ENCODE data around the gene SLF1. TPM values are rescaled to one million over a fixed set of nuclear protein-coding genes. Genes with fewer than 3 reads are reported as not detected.

The SLF1 gene
- total RNA-seq, 4 donors from 2014 or later = 3.2 to 13.5 (median 10.9) TPM

GRCh38 chr5:94595281-94595840, 23.1 kb upstream of the SLF1 start:
- H3K4me1 ChIP-seq = no peaks in the 10 kb centered on the region
- DNase-seq = no peak
- no peaks in the 10 kb centered on the region for H3K9me3 ChIP-seq
- no peaks in the 10 kb centered on the region for H3K27me3 ChIP-seq
- 80 to 96% methylated on average over 5 to 7 of the region's 7 CpGs for WGBS, 2 donors (ENCODE audit: low coverage in 1 of 2)
- H3K4me3 ChIP-seq = no peak overlapping the region
- H3K27ac ChIP-seq = no peak overlapping the region
- intact Hi-C loops (cut with DNase I; ENCODE audit: low total_unique reads) (no loop called here), in situ Hi-C loops (cut with MboI; ENCODE audit: low pct_ligation_motif_present in 1 of 4, low pct_unique_long_range_greater_than_20kb in 1 of 4, low sequenced_read_pairs in 3 of 4) (no loop called here)
- TF ChIP-seq, protein P1, sequence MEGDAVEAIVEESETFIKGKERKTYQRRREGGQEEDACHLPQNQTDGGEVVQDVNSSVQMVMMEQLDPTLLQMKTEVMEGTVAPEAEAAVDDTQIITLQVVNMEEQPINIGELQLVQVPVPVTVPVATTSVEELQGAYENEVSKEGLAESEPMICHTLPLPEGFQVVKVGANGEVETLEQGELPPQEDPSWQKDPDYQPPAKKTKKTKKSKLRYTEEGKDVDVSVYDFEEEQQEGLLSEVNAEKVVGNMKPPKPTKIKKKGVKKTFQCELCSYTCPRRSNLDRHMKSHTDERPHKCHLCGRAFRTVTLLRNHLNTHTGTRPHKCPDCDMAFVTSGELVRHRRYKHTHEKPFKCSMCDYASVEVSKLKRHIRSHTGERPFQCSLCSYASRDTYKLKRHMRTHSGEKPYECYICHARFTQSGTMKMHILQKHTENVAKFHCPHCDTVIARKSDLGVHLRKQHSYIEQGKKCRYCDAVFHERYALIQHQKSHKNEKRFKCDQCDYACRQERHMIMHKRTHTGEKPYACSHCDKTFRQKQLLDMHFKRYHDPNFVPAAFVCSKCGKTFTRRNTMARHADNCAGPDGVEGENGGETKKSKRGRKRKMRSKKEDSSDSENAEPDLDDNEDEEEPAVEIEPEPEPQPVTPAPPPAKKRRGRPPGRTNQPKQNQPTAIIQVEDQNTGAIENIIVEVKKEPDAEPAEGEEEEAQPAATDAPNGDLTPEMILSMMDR (IDR thresholded peaks at IDR 0.05) = no peak
- TF ChIP-seq POLR2AphosphoS5 (IDR thresholded peaks at IDR 0.05) = no peak
- no peaks in the 10 kb centered on the region for H3K36me3 ChIP-seq

GRCh38 chr5:94613583-94613982, 4.9 kb upstream of the SLF1 start:
- H3K9me3 ChIP-seq = no peaks in the 10 kb centered on the region
- no peak overlapping the region for H3K4me3 ChIP-seq
- H3K27me3 ChIP-seq = no peaks in the 10 kb centered on the region
- intact Hi-C loops (cut with DNase I; ENCODE audit: low total_unique reads) = no loop called here
- peaks cover 0 to 9% (median 6%) of the 10 kb centered on the region in 4 donors for H3K4me1 ChIP-seq
- DNase-seq = no peak
- TF ChIP-seq POLR2AphosphoS5 (IDR thresholded peaks at IDR 0.05) (no peak), EP300 (IDR thresholded peaks at IDR 0.05; ENCODE audit: low read depth) (no peak), POLR2A (IDR thresholded peaks at IDR 0.05) (no peak)
- TF ChIP-seq, protein P1 (IDR thresholded peaks at IDR 0.05) = peak in 1 of 5 experiments; percentile 16
- WGBS, 2 donors (ENCODE audit: low coverage in 1 of 2) = 72 to 73% methylated on average over 2 of the region's 2 CpGs
- in situ Hi-C loops (cut with MboI; ENCODE audit: low pct_ligation_motif_present in 1 of 4, low pct_unique_long_range_greater_than_20kb in 1 of 4, low sequenced_read_pairs in 3 of 4) = no loop called here
- H3K27ac ChIP-seq = no peak overlapping the region
- H3K36me3 ChIP-seq = no peaks in the 10 kb centered on the region

- TF ChIP-seq POLR2AphosphoS5 (IDR thresholded peaks at IDR 0.05) (no peak), POLR2A (IDR thresholded peaks at IDR 0.05) (no peak), EP300 (IDR thresholded peaks at IDR 0.05; ENCODE audit: low read depth) (no peak)
- TF ChIP-seq, protein P1 (IDR thresholded peaks at IDR 0.05) = no peak
- 84% methylated on average over 2 of the region's 2 CpGs for WGBS, 2 donors (ENCODE audit: low coverage in 1 of 2)
- H3K27me3 ChIP-seq = no peaks in the 10 kb centered on the region
- no peak overlapping the region for H3K27ac ChIP-seq
- H3K4me1 ChIP-seq = peaks cover 0 to 12% (median 8%) of the 10 kb centered on the region in 4 donors
- intact Hi-C loops (cut with DNase I; ENCODE audit: low total_unique reads) (no loop called here), in situ Hi-C loops (cut with MboI; ENCODE audit: low pct_ligation_motif_present in 1 of 4, low pct_unique_long_range_greater_than_20kb in 1 of 4, low sequenced_read_pairs in 3 of 4) (no loop called here)
- no peak overlapping the region for H3K4me3 ChIP-seq
- no peaks in the 10 kb centered on the region for H3K9me3 ChIP-seq
- no peaks in the 10 kb centered on the region for H3K36me3 ChIP-seq
- DNase-seq = no peak
Observed at GRCh38 chr5:94614156-94614805, 4.2 kb upstream of the SLF1 start.

GRCh38 chr5:94615862-94616261, 2.6 kb upstream of the SLF1 start:
- H3K27me3 ChIP-seq = no peaks in the 10 kb centered on the region
- no peaks in the 10 kb centered on the region for H3K9me3 ChIP-seq
- H3K27ac ChIP-seq = no peak overlapping the region
- 95 to 100% methylated on average over 1 to 3 of the region's 3 CpGs for WGBS, 2 donors (ENCODE audit: low coverage in 1 of 2)
- no peaks in the 10 kb centered on the region for H3K36me3 ChIP-seq
- DNase-seq = no peak
- TF ChIP-seq, protein P1 (IDR thresholded peaks at IDR 0.05) = no peak
- TF ChIP-seq POLR2A (IDR thresholded peaks at IDR 0.05) = no peak
- TF ChIP-seq POLR2AphosphoS5 (IDR thresholded peaks at IDR 0.05) = no peak
- TF ChIP-seq EP300 (IDR thresholded peaks at IDR 0.05; ENCODE audit: low read depth) = no peak
- intact Hi-C loops (cut with DNase I; ENCODE audit: low total_unique reads) (no loop called here), in situ Hi-C loops (cut with MboI; ENCODE audit: low pct_ligation_motif_present in 1 of 4, low pct_unique_long_range_greater_than_20kb in 1 of 4, low sequenced_read_pairs in 3 of 4) (no loop called here)
- H3K4me3 ChIP-seq = no peak overlapping the region
- H3K4me1 ChIP-seq = peaks cover 0 to 21% (median 16%) of the 10 kb centered on the region in 4 donors
